Fibroblast of mammary gland (primary cell): ENCODE data around the gene PKP4.
A peak's percentile ranks its signal among the peaks of the same experiment; 100 is the strongest.

ENCODE experiments used
- DNase-seq: peaks from one replicate; pipeline ENCODE4 v3.0.0-alpha.2; 2010; ENCODE audit warnings: low read depth
- H3K4me3 ChIP-seq: 2 replicates; pipeline ENCODE4 v1.5.1; 2011; ENCODE audit warnings: low read depth, mild to moderate bottlenecking, low read length, moderate library complexity; ENCODE audit not compliant: control insufficient read depth
- CTCF ChIP-seq: conservative IDR thresholded peaks from 2 replicates; pipeline ENCODE4 v1.5.1; 2011; ENCODE audit warnings: low read depth, low read length, inconsistent platforms; ENCODE audit not compliant: control insufficient read depth, insufficient read depth

PKP4 gene

GRCh38 chr2:158580760-158581159 lies 124.0 kb downstream of the PKP4 start:
- no peak for DNase-seq
- no peak overlapping the region for H3K4me3 ChIP-seq
- TF ChIP-seq CTCF, result no peak

GRCh38 chr2:158582670-158583069 lies 125.9 kb downstream of the PKP4 start:
- DNase-seq, result no peak
- no peak overlapping the region for H3K4me3 ChIP-seq
- no peak for TF ChIP-seq CTCF

- DNase-seq, result no peak
- TF ChIP-seq CTCF, result no peak
- H3K4me3 ChIP-seq, result no peak overlapping the region
These were observed 127.2 kb downstream of the PKP4 start for GRCh38 chr2:158583923-158584322.

GRCh38 chr2:158586491-158586890 lies 129.7 kb downstream of the PKP4 start:
- peak; percentile 85 for DNase-seq
- TF ChIP-seq CTCF, result no peak
- no peak overlapping the region for H3K4me3 ChIP-seq

- no peak overlapping the region for H3K4me3 ChIP-seq
- no peak for DNase-seq
- TF ChIP-seq CTCF, result no peak
These were observed 132.6 kb downstream of the PKP4 start for GRCh38 chr2:158589303-158589702.

- TF ChIP-seq CTCF, result no peak
- H3K4me3 ChIP-seq, result no peak overlapping the region
- DNase-seq, result peak; percentile 53
These were observed 142.2 kb downstream of the PKP4 start for GRCh38 chr2:158598862-158599517.

GRCh38 chr2:158599609-158600008 lies 142.9 kb downstream of the PKP4 start:
- DNase-seq, result no peak
- H3K4me3 ChIP-seq, result no peak overlapping the region
- TF ChIP-seq CTCF, result no peak
